K562 (cell line): Measurements from ENCODE around the gene IFNAR2. TPM values are rescaled to one million over a fixed set of nuclear protein-coding genes. Genes with fewer than 3 reads are reported as not detected.

Experiments
- CEBPG ChIP-seq, 3 experiments: fragments of 200-800 bp in 1 of 3; sonication (Bioruptor generic) in 1 of 3; sonication (generic) in 1 of 3; formaldehyde crosslinking in 1 of 3; IDR thresholded peaks in 2 of 3; conservative IDR thresholded peaks in 1 of 3; 2 replicates each; pipeline versions ENCODE4 v1.6.1 to v1.8.0; 2016 to 2022; ENCODE audit warnings: missing compliant biosample characterization in 2 of 3, missing genetic modification characterization in 2 of 3, mild to moderate bottlenecking in 1 of 3, missing genetic modification reagents in 1 of 3
- DMBX1 ChIP-seq: fragments of 250-450 bp; sonication (Bioruptor Pico); IDR thresholded peaks from 2 replicates; pipeline ENCODE4 v1.8.0; 2022; ENCODE audit warnings: inconsistent platforms, mild to moderate bottlenecking, moderate library complexity, borderline replicate concordance
- E2F3 ChIP-seq: fragments of 250-450 bp; sonication (Bioruptor Pico); IDR thresholded peaks from 2 replicates; pipeline ENCODE4 v1.4.0; 2020; ENCODE audit warnings: mild to moderate bottlenecking
- ETV1 ChIP-seq: fragments of 450-650 bp; conservative IDR thresholded peaks from 2 replicates; pipeline ENCODE4 v1.6.1; 2016; ENCODE audit warnings: missing genetic modification characterization, control low read depth, low read depth, missing compliant biosample characterization
- FOXP1 ChIP-seq: sonication (generic); formaldehyde crosslinking; IDR thresholded peaks from 2 replicates; pipeline ENCODE4 v1.8.0; 2022; ENCODE audit warnings: mild to moderate bottlenecking, missing genetic modification reagents
- NFE2 ChIP-seq: IDR thresholded peaks from 2 replicates; pipeline ENCODE4 v1.6.1; 2014; ENCODE audit warnings: antibody characterized with exemption, low read depth
- PML ChIP-seq: IDR thresholded peaks from 2 replicates; pipeline ENCODE4 v1.6.1; 2012; ENCODE audit warnings: low read length, inconsistent platforms
- SMAD2 ChIP-seq: fragments of 150-350 bp; IDR thresholded peaks from 2 replicates; pipeline ENCODE4 v1.6.1; 2014; ENCODE audit warnings: low read depth, mild to moderate bottlenecking, low read length
- TCFL5 ChIP-seq: fragments of 250-450 bp; sonication (Bioruptor Pico); conservative IDR thresholded peaks from 2 replicates; pipeline ENCODE4 v1.6.1; 2021; ENCODE audit warnings: mild to moderate bottlenecking, moderate library complexity, matching md5 sums
- ZC3H8 ChIP-seq: fragments of 450-650 bp; IDR thresholded peaks from 2 replicates; pipeline ENCODE4 v1.6.1; 2017
- ZFP30 ChIP-seq: fragments of 250-450 bp; sonication (Bioruptor Pico); IDR thresholded peaks from 2 replicates; pipeline ENCODE4 v1.8.0; 2022; ENCODE audit warnings: moderate library complexity, mild to moderate bottlenecking, inconsistent platforms, borderline replicate concordance
- ZKSCAN3 ChIP-seq: fragments of 250-450 bp; sonication (Bioruptor Pico); IDR thresholded peaks from 2 replicates; pipeline ENCODE4 v1.4.0; 2020
- ZNF12 ChIP-seq: sonication (generic); formaldehyde crosslinking; IDR thresholded peaks from 2 replicates; pipeline ENCODE4 v1.4.0; 2020; ENCODE audit warnings: mild to moderate bottlenecking, missing genetic modification reagents
- ZNF197 ChIP-seq: fragments of 200-800 bp; sonication (Bioruptor generic); IDR thresholded peaks from 2 replicates; pipeline ENCODE4 v1.6.1; 2016; ENCODE audit warnings: low read depth, missing genetic modification characterization, missing compliant biosample characterization
- ZNF212 ChIP-seq: fragments of 450-650 bp; formaldehyde crosslinking; IDR thresholded peaks from 2 replicates; pipeline ENCODE4 v1.4.0; 2020; ENCODE audit warnings: mild to moderate bottlenecking
- ZNF699 ChIP-seq: fragments of 250-450 bp; sonication (Bioruptor Pico); IDR thresholded peaks from 2 replicates; pipeline ENCODE4 v1.8.0; 2021; ENCODE audit warnings: mild to moderate bottlenecking, moderate library complexity; ENCODE audit not compliant: insufficient replicate concordance
- polyA plus RNA-seq, 8 experiments: library from polyadenylated mRNA; depleted of rRNA in 4 of 8; stranded (reverse) in 5 of 8; unstranded in 3 of 8; fragments of >200 nt; fragmentation: Nextera tagmentation in 2 of 8; fragmentation: Illumina TruSeq in 1 of 8; extraction: Ambion mirVana in 2 of 8; extraction: Trizol in 1 of 8; gene quantifications; 2 replicates each; pipeline versions ENCODE4 v1.2.1 to v1.2.3, GENCODE V29; 2011 to 2014; ENCODE audit warnings: inconsistent platforms in 1 of 8, missing spikeins in 1 of 8
- total RNA-seq, 7 experiments: library from RNA; depleted of rRNA in 6 of 7; stranded (reverse); fragments of >200 nt in 6 of 7; fragmentation: Illumina TruSeq in 2 of 7; extraction: Trizol in 2 of 7; gene quantifications; 2 replicates each; pipeline versions ENCODE4 v1.2.1 to v1.2.3, GENCODE V29; 2011 to 2021; ENCODE audit warnings: low replicate concordance in 1 of 7
- TF ChIP-seq, protein P1 (sequence below): fragments of 450-650 bp; formaldehyde crosslinking; IDR thresholded peaks from 2 replicates; pipeline ENCODE4 v1.4.0; 2022; ENCODE audit warnings: mild to moderate bottlenecking, moderate library complexity
- TF ChIP-seq, protein P2 (sequence below): fragments of 450-650 bp; IDR thresholded peaks from 2 replicates; pipeline ENCODE4 v1.6.1; 2018; ENCODE audit not compliant: partially characterized antibody
- TF ChIP-seq, protein P3 (sequence below): fragments of 450-650 bp; IDR thresholded peaks from 2 replicates; pipeline ENCODE4 v1.6.1; 2018; ENCODE audit warnings: mild to moderate bottlenecking, low read depth; ENCODE audit not compliant: partially characterized antibody
- TF ChIP-seq, protein P4 (sequence below), 2 experiments: IDR thresholded peaks; 2 replicates each; pipeline ENCODE4 v1.6.1; 2012; ENCODE audit warnings: improper control_type of control experiment in 2 of 2, low read depth in 2 of 2, low read length in 2 of 2, borderline replicate concordance in 1 of 2

Gene IFNAR2
- total and polyA plus RNA-seq, 9 of the 15 experiments (the other 6 are each of a cell fraction or from before 2014, with no cell fraction given) = 1.7 to 48.3 (median 8.4) TPM

DNA sequence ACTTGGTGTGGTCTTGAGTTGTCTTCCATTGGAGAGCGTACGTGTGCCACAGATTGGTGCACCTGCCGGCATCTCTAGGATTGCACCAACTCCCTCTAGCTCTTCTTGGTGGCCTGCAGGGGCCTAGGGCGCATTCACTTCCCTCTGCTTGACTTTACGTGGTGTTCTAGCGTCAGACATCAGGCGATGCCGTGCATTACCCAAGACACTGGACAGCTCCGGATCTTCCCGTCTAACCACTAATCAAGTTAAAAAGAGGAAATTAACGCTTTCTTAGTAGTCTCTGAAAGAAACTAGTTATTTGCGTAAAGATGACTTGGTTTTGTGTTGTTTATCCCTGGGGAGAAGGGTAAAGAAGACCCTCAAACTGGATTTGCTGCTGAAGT, 35.9 kb downstream of the IFNAR2 start (continued):
- TF ChIP-seq DMBX1 (CRISPR knock-in tag) (no peak), ZNF12 (CRISPR knock-in tag) (no peak), PML (no peak), ZC3H8 (no peak), ZNF212 (CRISPR knock-in tag) (no peak), NFE2 (no peak), ZKSCAN3 (no peak), ZNF197 (CRISPR knock-in tag) (no peak), E2F3 (CRISPR knock-in tag) (no peak), ETV1 (tag) (peak; percentile 67; the same call in 1 of the 2 replicates), ZNF699 (CRISPR knock-in tag) (no peak), ZFP30 (no peak), CEBPG (CRISPR knock-in tag; IDR thresholded peaks at IDR 0.05) (peak; percentile 13; the same call in 1 of the 2 replicates), CEBPG (tag; conservative IDR thresholded peaks at IDR 0.05 in 1 of 2, IDR thresholded peaks at IDR 0.05 in 1 of 2) (no peak), SMAD2 (no peak), TCFL5 (CRISPR knock-in tag) (no peak), FOXP1 (CRISPR knock-in tag) (0 out of 2 replicates have a peak, but pooled peaks have one; percentile 32)
- TF ChIP-seq, protein P1, sequence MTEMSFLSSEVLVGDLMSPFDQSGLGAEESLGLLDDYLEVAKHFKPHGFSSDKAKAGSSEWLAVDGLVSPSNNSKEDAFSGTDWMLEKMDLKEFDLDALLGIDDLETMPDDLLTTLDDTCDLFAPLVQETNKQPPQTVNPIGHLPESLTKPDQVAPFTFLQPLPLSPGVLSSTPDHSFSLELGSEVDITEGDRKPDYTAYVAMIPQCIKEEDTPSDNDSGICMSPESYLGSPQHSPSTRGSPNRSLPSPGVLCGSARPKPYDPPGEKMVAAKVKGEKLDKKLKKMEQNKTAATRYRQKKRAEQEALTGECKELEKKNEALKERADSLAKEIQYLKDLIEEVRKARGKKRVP = no peak
- TF ChIP-seq, protein P2, sequence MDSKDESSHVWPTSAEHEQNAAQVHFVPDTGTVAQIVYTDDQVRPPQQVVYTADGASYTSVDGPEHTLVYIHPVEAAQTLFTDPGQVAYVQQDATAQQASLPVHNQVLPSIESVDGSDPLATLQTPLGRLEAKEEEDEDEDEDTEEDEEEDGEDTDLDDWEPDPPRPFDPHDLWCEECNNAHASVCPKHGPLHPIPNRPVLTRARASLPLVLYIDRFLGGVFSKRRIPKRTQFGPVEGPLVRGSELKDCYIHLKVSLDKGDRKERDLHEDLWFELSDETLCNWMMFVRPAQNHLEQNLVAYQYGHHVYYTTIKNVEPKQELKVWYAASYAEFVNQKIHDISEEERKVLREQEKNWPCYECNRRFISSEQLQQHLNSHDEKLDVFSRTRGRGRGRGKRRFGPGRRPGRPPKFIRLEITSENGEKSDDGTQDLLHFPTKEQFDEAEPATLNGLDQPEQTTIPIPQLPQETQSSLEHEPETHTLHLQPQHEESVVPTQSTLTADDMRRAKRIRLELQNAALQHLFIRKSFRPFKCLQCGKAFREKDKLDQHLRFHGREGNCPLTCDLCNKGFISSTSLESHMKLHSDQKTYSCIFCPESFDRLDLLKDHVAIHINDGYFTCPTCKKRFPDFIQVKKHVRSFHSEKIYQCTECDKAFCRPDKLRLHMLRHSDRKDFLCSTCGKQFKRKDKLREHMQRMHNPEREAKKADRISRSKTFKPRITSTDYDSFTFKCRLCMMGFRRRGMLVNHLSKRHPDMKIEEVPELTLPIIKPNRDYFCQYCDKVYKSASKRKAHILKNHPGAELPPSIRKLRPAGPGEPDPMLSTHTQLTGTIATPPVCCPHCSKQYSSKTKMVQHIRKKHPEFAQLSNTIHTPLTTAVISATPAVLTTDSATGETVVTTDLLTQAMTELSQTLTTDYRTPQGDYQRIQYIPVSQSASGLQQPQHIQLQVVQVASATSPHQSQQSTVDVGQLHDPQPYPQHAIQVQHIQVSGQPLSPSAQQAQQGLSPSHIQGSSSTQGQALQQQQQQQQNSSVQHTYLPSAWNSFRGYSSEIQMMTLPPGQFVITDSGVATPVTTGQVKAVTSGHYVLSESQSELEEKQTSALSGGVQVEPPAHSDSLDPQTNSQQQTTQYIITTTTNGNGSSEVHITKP = no peak
- TF ChIP-seq, protein P3, sequence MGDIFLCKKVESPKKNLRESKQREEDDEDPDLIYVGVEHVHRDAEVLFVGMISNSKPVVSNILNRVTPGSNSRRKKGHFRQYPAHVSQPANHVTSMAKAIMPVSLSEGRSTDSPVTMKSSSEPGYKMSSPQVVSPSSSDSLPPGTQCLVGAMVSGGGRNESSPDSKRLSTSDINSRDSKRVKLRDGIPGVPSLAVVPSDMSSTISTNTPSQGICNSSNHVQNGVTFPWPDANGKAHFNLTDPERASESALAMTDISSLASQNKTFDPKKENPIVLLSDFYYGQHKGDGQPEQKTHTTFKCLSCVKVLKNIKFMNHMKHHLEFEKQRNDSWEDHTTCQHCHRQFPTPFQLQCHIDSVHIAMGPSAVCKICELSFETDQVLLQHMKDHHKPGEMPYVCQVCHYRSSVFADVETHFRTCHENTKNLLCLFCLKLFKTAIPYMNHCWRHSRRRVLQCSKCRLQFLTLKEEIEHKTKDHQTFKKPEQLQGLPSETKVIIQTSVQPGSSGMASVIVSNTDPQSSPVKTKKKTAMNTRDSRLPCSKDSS = no peak
- TF ChIP-seq, protein P4, sequence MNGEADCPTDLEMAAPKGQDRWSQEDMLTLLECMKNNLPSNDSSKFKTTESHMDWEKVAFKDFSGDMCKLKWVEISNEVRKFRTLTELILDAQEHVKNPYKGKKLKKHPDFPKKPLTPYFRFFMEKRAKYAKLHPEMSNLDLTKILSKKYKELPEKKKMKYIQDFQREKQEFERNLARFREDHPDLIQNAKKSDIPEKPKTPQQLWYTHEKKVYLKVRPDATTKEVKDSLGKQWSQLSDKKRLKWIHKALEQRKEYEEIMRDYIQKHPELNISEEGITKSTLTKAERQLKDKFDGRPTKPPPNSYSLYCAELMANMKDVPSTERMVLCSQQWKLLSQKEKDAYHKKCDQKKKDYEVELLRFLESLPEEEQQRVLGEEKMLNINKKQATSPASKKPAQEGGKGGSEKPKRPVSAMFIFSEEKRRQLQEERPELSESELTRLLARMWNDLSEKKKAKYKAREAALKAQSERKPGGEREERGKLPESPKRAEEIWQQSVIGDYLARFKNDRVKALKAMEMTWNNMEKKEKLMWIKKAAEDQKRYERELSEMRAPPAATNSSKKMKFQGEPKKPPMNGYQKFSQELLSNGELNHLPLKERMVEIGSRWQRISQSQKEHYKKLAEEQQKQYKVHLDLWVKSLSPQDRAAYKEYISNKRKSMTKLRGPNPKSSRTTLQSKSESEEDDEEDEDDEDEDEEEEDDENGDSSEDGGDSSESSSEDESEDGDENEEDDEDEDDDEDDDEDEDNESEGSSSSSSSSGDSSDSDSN (IDR thresholded peaks at IDR 0.05; ENCODE audit: borderline replicate concordance in 1 of 2, low read depth in 2 of 2, low read length in 2 of 2) = 0 out of 4 replicates have a peak, but pooled peaks of 1 of the 2 experiments have one; percentile 6
